Stimulated activated CD4-positive, alpha-beta T cell treated with anti-CD3 and anti-CD28 coated beads, Interleukin-4, amount 100 ng/mL, for 24 hours (primary cell): ENCODE results near the gene DMC1.
"Not testable (repeated sequence)": the region's sequence is repeated elsewhere in the genome, so short reads cannot be mapped to it uniquely, and the experiment has no call there.

Experiments used
- DNase-seq: peaks from one replicate; pipeline ENCODE4 v3.0.0-alpha.2; 2020

Gene DMC1

GRCh38 chr22:38569972-38570778 lies at the start of gene DMC1:
Gene DMC1, minus strand, starts transcription at chr22:38570183. Its CDS starts 1,927 bp downstream, at chr22:38568256.
- DNase-seq = peak; percentile 94

DNA sequence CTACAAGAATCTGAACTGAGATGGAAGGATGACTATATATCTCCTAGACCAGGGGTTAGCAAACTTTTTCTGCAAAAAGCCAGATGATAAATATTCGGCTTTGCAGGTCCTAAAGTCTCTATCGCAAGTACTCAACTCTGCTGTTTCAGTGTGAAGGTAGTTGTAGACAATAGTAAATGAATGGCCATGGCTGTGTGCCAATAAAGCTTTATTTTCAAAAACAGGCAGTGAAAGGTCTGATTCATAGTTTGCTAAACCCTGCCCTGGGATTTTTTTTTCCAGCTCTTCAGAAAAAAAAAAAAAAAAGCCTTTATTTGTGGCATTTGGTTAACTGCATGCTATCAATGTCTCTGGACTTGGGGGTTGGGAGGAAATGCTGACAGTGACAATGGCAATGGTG lies 48.7 kb upstream of the DMC1 start:
- no peak for DNase-seq

DNA sequence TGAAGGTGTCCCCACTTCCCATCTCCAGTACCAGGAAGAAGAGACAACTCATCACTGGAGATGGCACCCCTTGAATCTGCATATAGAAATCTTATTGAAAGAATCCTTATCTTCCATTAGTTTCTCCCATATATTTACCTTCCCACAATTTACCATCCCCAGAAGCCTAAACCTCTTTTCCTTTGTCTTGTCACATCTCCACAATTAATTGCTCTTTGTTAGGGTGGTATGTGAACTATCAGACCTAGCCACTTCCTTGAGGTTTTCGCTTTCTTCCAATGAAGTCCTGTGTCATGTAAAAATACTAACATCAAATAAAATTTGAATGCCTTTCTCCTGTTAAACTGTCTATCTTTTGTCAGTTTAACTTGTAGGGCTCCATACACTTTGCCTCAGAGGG lies 48.3 kb upstream of the DMC1 start:
- no peak for DNase-seq

DNA sequence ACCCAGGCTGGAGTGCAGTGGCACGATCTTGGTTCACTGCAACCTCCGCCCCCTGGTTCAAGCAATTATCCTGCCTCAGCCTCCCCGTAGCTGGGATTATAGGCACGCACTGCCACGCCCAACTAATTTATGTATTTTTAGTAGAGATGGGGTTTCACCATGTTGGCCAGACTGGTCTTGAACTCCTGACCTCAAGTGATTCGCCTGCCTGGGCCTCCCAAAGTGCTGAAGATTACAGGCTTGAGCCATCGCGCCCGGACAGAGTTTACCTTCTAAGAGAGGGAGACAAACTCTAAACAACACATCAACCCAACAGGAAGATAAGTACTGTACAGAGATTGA lies 45.1 kb upstream of the DMC1 start:
- not testable (repeated sequence) for DNase-seq

- no peak for DNase-seq
Observed at GRCh38 chr22:38614332-38615063, 44.5 kb upstream of the DMC1 start.

DNA sequence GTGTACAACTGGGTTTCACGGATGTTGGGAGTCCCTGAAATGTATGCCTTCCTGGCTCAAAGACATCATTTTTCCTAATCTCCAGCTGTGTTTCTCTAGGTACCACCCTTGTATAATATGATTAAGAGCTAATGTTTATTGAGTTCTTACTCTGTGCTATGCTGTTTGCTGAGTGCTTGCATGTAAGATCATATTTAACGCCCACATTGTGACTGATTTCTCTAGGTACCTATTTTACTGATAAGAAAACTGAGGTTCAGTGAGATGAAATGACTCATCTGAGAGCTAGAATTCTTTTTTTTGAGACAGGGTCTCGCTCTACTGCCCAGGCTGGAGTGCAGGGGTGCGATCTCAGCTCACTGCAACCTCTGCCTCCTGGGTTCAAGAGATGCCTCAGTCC lies 43.6 kb upstream of the DMC1 start:
- DNase-seq = no peak

DNA sequence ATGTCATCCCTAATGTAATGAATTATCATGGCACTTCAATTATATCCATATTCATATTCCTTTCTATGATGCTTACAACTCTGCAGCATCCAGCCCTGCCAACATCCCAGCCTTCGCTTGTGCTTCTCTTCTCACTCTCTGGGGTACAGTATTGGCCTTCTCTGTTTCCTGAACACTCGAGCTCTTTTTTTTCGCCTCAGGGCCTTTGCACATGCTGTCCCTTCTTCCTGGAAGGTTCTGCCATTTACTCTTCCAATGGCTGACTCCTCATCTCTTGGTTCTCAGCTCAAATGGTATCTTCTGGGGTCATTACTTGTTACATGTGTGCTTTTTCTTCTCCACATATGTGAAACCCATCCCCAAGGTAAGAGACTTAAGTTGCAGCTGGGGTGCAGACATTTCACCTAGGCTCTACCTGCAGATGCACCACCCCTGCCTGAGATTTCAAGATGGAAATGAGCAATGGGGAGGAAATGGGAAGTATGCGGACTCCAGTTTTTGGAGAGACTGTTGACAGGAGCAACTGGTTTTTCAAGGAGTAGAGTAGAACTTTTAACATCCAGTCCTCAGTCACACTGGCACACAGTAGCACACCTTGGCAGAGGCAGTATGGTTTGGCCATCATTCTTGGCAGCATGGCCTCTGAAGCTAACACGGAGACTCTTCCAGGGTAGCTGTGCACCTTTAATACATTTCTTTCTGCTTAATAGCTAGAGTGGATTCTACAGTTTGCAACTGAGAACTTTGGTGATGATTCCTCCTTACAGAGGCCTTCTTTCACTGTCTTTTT lies 42.4 kb upstream of the DMC1 start:
- no peak for DNase-seq

GRCh38 chr22:38611559-38611958 lies 41.6 kb upstream of the DMC1 start:
- DNase-seq = no peak

GRCh38 chr22:38610234-38610633 lies 40.3 kb upstream of the DMC1 start:
- DNase-seq = no peak

GRCh38 chr22:38608992-38609750 lies 39.2 kb upstream of the DMC1 start:
- no peak for DNase-seq

DNA sequence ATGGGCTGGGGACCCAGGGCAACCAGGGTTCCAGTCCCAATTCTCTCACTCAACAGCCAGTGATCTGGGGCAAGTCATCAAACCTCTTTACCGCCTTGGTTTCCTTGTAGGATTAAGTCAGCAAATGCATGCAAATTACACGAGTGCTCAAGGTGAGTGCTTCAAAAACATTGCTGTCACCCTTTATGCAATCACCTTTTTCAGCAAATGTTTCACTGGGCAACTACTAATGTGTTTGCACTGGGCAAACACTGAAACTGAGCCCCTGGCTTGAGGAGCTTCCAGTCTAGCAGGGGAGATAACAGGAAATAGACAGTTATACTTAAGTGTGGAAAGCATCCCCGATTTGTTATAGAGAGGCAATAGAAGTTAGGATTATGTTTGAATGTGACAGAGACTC lies 37.7 kb upstream of the DMC1 start:
- DNase-seq = no peak

DNA sequence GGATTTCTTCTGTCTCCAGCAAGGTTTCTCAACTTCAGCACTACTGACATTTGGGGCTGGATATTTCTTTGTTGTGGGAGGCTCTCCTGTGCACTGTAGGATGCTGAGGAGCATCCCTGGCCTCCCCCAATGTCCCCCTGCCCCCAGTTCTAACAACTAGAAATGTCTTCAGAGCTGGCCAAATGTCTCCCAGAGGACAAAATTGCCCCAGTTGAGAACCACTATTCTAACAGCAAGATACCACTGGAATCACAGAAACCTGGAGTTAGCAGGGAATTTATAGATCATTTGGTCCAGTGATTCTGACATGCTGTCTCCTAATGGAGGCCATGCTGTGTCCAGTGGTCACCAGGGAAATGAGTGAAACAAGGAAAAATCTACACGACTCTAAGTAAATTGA lies 32.2 kb upstream of the DMC1 start:
- DNase-seq = no peak

DNA sequence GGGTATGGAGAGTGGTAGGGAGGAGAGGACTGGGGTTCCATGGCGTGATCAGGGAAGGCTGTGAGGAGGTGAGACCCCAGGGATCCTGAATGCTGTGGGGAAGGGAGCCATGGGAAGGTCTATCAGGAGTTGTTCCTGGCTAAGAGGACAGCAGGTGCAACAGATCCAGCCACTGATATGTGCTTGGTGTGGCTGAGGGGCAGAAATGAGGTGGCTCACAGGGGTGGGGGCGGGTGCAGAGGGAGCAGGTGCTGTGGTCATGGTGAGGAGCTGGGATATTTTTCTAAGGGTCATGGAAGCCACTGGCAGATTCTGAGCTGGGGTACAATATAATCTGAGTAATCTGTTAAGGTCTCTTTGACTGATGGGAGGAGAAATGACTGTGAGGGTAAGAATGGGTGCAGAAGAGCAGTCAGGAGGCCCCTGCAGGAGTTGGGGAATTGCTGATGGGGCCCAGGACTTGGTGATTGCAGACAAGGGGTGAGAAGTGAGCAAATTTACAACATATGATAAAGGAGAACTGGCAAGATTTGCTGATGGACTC lies 31.3 kb upstream of the DMC1 start:
- no peak for DNase-seq

GRCh38 chr22:38599466-38599865 lies 29.5 kb upstream of the DMC1 start:
- DNase-seq = no peak

DNA sequence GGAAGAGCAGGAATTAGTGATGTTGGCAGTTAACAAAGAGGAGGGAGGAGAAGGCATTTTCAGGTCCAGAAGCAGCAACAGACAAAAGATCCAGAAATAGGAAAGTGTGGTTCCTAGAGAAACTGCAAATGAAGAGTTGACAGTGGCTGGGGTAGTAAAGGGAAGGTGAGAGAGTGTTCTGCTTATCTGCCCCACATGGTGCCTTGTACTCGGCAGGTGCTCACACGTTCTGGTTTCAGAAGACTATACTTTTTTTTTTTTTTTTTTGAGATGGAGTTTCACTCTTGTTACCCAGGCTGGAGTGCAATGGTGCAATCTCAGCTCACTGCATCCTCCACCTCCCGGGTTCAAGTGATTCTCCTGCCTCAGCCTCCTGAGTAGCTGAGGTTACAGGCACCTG lies 12.9 kb upstream of the DMC1 start:
- DNase-seq = not testable (repeated sequence)

GRCh38 chr22:38578505-38578904 lies 8.5 kb upstream of the DMC1 start:
- DNase-seq = no peak

DNA sequence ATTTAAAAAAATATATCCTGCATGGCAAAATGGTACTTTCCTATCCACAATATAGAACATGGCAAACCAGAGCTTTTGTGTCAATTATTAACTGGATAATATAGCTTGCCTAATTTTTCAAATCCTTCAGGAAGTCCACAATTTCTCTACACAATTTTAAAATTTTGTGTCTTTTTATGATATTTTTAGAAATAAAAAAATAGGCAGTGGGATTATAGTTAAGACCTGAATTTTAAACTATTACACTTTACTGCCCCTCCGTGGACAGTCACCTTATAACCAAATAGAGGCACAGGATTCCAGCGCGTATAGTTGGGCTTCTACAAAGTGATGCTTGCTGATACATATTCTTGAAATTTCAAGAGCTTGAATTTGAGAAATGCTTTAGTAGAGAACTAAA lies 2.1 kb upstream of the DMC1 start:
- peak; percentile 46 for DNase-seq

DNA sequence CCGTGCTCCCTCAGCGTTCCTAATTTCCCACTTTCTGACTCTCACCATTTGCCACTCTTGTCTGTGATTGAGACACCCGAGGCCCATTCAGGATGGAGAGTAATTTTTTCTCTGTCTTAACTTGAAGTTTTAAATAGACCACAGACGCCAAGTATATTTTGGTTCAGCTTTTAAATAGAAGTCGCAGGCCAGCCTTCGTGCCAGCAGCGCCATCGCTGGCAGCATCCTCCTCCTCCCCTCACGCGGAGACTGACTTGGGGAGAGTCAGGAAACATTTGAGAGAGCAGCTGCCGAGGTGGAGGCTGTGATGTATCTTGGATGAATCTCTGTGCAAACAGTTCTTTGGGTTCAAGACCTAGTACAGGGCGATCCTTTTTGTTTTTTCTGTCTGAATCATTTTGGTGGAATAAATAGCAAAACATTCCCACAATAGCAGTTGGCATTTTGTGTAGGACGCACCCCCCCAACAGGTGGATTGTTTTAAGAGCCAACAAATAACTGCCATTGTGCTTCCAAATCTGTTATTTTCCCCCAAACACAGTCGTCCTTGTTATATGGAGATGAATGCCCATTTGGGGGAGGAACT lies 889 bp upstream of the DMC1 start:
- peak; percentile 25 for DNase-seq

GRCh38 chr22:38569181-38569971 lies 607 bp downstream of the DMC1 start:
- DNase-seq = no peak

DNA sequence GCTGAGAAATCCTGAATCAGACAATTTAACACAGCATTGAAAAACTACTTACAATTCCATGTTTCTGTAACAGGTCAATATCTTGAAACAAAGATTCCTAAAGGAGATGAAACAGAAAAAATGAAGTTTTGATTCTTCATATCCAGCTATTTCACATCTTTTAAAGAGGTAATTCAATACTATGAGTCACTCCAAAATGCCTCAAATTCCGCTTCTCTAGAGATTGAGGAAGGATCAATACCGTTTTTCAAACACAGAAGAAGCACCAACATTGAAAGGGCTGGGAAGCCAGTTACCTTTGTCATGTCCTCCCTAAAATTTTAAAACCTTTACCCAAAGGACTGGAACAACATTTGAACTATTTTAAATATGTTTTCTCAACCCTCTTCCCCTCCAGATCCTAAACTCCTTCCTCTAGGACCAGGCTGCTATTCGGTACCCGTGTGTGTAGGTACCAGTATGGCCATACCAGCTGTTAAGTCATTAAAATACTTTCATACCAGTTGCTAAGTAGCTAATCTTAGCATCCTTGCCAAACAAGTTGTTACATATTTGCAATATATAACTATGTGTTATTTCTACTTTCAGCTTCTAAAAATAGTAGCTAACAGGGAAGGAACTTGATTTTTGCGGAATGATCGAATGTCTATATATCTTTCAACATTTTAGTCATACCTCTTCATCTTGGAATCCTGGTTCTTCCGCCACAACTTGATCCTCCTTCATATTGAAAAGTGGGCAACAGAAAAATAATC lies 2.3 kb downstream of the DMC1 start:
- no peak for DNase-seq
